Measurements from ENCODE around the gene EXOC4. TPM values are rescaled to one million over a fixed set of nuclear protein-coding genes. Genes with fewer than 3 reads are reported as not detected.

The EXOC4 gene
- total RNA-seq, 2 donors from 2014 or later = 106 to 115 TPM

- H3K4me1 ChIP-seq (ENCODE audit: control insufficient read depth, insufficient read depth, low read length) = peaks cover 6% of the 10 kb centered on the region
- no peaks in the 10 kb centered on the region for H3K36me3 ChIP-seq (ENCODE audit: control insufficient read depth, insufficient read depth, low read length)
- Mint-ChIP-seq H3K4me1 (peaks cover 49% of the 10 kb centered on the region), H3K36me3 (ENCODE audit: low read depth) (no peaks in the 10 kb centered on the region), H3K4me3 (no peak overlapping the region), H3K27ac (no peak overlapping the region), H3K27me3 (ENCODE audit: insufficient read depth) (no peaks in the 10 kb centered on the region), H3K9me3 (no peaks in the 10 kb centered on the region)
- no peak overlapping the region for H3K27ac ChIP-seq (ENCODE audit: low read depth, low read length)
- TF ChIP-seq CTCF (conservative IDR thresholded peaks at IDR 0.05) = no peak
- no peak overlapping the region for H3K9ac ChIP-seq (ENCODE audit: extremely low read depth, low read length, poor library complexity, severe bottlenecking)
- WGBS, 2 experiments (ENCODE audit: insufficient coverage in 1 of 2, insufficient read length in 1 of 2) = 90 to 100% methylated on average over 2 to 3 of the region's 3 CpGs
- no peak for DNase-seq
- no peaks in the 10 kb centered on the region for H3K9me3 ChIP-seq (ENCODE audit: control insufficient read depth, low read length)
- H3K27me3 ChIP-seq (ENCODE audit: control insufficient read depth, insufficient read depth, low read length, poor library complexity, severe bottlenecking) = no peaks in the 10 kb centered on the region
- no peak overlapping the region for H3K4me3 ChIP-seq (ENCODE audit: low read length)
Measured at GRCh38 chr7:133883591-133883990, 630.7 kb downstream of the EXOC4 start.

- no peaks in the 10 kb centered on the region for H3K27me3 Mint-ChIP-seq (ENCODE audit: insufficient read depth)
- Histone ChIP-seq H3K27me3 (ENCODE audit: control insufficient read depth, insufficient read depth, low read length, poor library complexity, severe bottlenecking) (no peaks in the 10 kb centered on the region), H3K4me3 (ENCODE audit: low read length) (no peak overlapping the region), H3K27ac (ENCODE audit: low read depth, low read length) (no peak overlapping the region), H3K4me1 (ENCODE audit: control insufficient read depth, insufficient read depth, low read length) (peaks cover 10% of the 10 kb centered on the region), H3K9ac (ENCODE audit: extremely low read depth, low read length, poor library complexity, severe bottlenecking) (no peak overlapping the region), H3K9me3 (ENCODE audit: control insufficient read depth, low read length) (no peaks in the 10 kb centered on the region), H3K36me3 (ENCODE audit: control insufficient read depth, insufficient read depth, low read length) (no peaks in the 10 kb centered on the region)
- 95% methylated on average over 4 of the region's 5 CpGs; no CpG with 5 or more reads in 1 of the 2 experiments for WGBS, 2 experiments (ENCODE audit: insufficient coverage in 1 of 2, insufficient read length in 1 of 2)
- peak; percentile 18 for TF ChIP-seq CTCF (conservative IDR thresholded peaks at IDR 0.05)
- peaks cover 51% of the 10 kb centered on the region for H3K4me1 Mint-ChIP-seq
- H3K9me3 Mint-ChIP-seq = peaks cover 4% of the 10 kb centered on the region
- H3K27ac Mint-ChIP-seq = no peak overlapping the region
- peaks cover 3% of the 10 kb centered on the region for H3K36me3 Mint-ChIP-seq (ENCODE audit: low read depth)
- no peak for DNase-seq
- H3K4me3 Mint-ChIP-seq = no peak overlapping the region
Measured at GRCh38 chr7:133885213-133885612, 632.3 kb downstream of the EXOC4 start.

GRCh38 chr7:133886086-133886485 is 633.2 kb downstream of the EXOC4 start:
- Histone ChIP-seq H3K4me1 (ENCODE audit: control insufficient read depth, insufficient read depth, low read length) (peaks cover 10% of the 10 kb centered on the region), H3K9ac (ENCODE audit: extremely low read depth, low read length, poor library complexity, severe bottlenecking) (no peak overlapping the region), H3K36me3 (ENCODE audit: control insufficient read depth, insufficient read depth, low read length) (no peaks in the 10 kb centered on the region), H3K4me3 (ENCODE audit: low read length) (no peak overlapping the region), H3K9me3 (ENCODE audit: control insufficient read depth, low read length) (no peaks in the 10 kb centered on the region), H3K27me3 (ENCODE audit: control insufficient read depth, insufficient read depth, low read length, poor library complexity, severe bottlenecking) (no peaks in the 10 kb centered on the region), H3K27ac (ENCODE audit: low read depth, low read length) (no peak overlapping the region)
- TF ChIP-seq CTCF (conservative IDR thresholded peaks at IDR 0.05) = no peak
- 89 to 94% methylated on average over 3 of the region's 3 CpGs for WGBS, 2 experiments (ENCODE audit: insufficient coverage in 1 of 2, insufficient read length in 1 of 2)
- Mint-ChIP-seq H3K9me3 (peaks cover 4% of the 10 kb centered on the region), H3K27me3 (ENCODE audit: insufficient read depth) (no peaks in the 10 kb centered on the region), H3K4me3 (no peak overlapping the region), H3K27ac (no peak overlapping the region), H3K36me3 (ENCODE audit: low read depth) (peaks cover 3% of the 10 kb centered on the region), H3K4me1 (peaks cover 47% of the 10 kb centered on the region)
- no peak for DNase-seq
